PC-9 (cell line): Measurements from ENCODE around the gene ALK. TPM values are rescaled to one million over a fixed set of nuclear protein-coding genes. Genes with fewer than 3 reads are reported as not detected.

Source experiments
- BruUV-seq: library from RNA; stranded (reverse); fragments of 400-500 nt; replicated peaks from 2 replicates; lab custom pipeline; 2021; lab: Mats Ljungman, UMichigan
- CTCF ChIA-PET: fragments of 300-600 bp; sonication (Branson Sonifier 250); formaldehyde crosslinking; loops from one replicate; lab custom pipeline; 2022; ENCODE audit warnings: antibody characterized with exemption; lab: Charles Lee
- POLR2A ChIA-PET: fragments of 300-600 bp; sonication (Branson Sonifier 250); formaldehyde crosslinking; loops from one replicate; lab custom pipeline; 2022; ENCODE audit warnings: antibody characterized with exemption; ENCODE audit not compliant: unreplicated experiment; lab: Charles Lee
- DNase-seq, 2 experiments: peaks; one replicate each; pipeline versions ENCODE4 v3.0.0 to v3.0.0-alpha.2; 2015 to 2022; ENCODE audit warnings: mixed read lengths in 1 of 2
- H2AFZ ChIP-seq: fragments of 200-600 bp; sonication (generic); 2 replicates; pipeline ENCODE4 v1.8.1; 2017; ENCODE audit warnings: antibody characterized with exemption
- H3F3A ChIP-seq: fragments of 200-600 bp; sonication (generic); 2 replicates; pipeline ENCODE4 v1.8.1; 2017; ENCODE audit warnings: antibody characterized with exemption, mild to moderate bottlenecking, low read depth; ENCODE audit not compliant: insufficient read depth
- H3K27ac ChIP-seq: fragments of 200-600 bp; sonication (generic); 2 replicates; pipeline ENCODE4 v1.6.1; 2016; ENCODE audit warnings: mixed run types
- H3K27me3 ChIP-seq: fragments of 200-600 bp; sonication (generic); 2 replicates; pipeline ENCODE4 v1.6.1; 2016; ENCODE audit warnings: low read depth, mixed run types; ENCODE audit not compliant: insufficient read depth
- H3K36me3 ChIP-seq: fragments of 200-600 bp; sonication (generic); 2 replicates; pipeline ENCODE4 v1.6.1; 2016; ENCODE audit warnings: low read depth, mixed run types
- H3K4me1 ChIP-seq: fragments of 200-600 bp; sonication (generic); replicated peaks from 2 replicates; pipeline ENCODE4 v1.6.1; 2016; ENCODE audit warnings: mixed run types; ENCODE audit not compliant: insufficient read depth
- H3K4me2 ChIP-seq: fragments of 200-600 bp; sonication (generic); 2 replicates; pipeline ENCODE4 v1.6.1; 2017; ENCODE audit warnings: mixed run types
- H3K4me3 ChIP-seq: fragments of 200-600 bp; sonication (generic); 2 replicates; pipeline ENCODE4 v1.6.1; 2016; ENCODE audit warnings: mixed run types
- H3K79me2 ChIP-seq: fragments of 200-600 bp; sonication (generic); 2 replicates; pipeline ENCODE4 v1.6.1; 2017; ENCODE audit warnings: low read depth, mixed run types
- H3K9me2 ChIP-seq: fragments of 200-600 bp; sonication (generic); 2 replicates; pipeline ENCODE4 v1.8.1; 2017; ENCODE audit warnings: mild to moderate bottlenecking; ENCODE audit not compliant: insufficient read depth
- H3K9me3 ChIP-seq: fragments of 200-600 bp; sonication (generic); 2 replicates; pipeline ENCODE4 v1.8.1; 2016; ENCODE audit warnings: low read depth; ENCODE audit not compliant: insufficient read depth
- H4K20me1 ChIP-seq: fragments of 200-600 bp; sonication (generic); 2 replicates; pipeline ENCODE4 v1.8.1; 2017; ENCODE audit not compliant: insufficient read depth
- EZH2 ChIP-seq: fragments of 200-600 bp; sonication (generic); IDR thresholded peaks from 2 replicates; pipeline ENCODE4 v1.8.0; 2017; ENCODE audit warnings: antibody characterized with exemption, low read depth
- intact Hi-C: fragments of 100-400 bp; cut with micrococcal nuclease; formaldehyde crosslinking; loops from one replicate; pipeline ENCODE4 v1.10.0; 2022; ENCODE audit not compliant: unreplicated experiment
- total RNA-seq: library from RNA; stranded (reverse); gene quantifications from 2 replicates; pipeline ENCODE4 v1.2.3, GENCODE V29; 2021
- TF ChIP-seq, protein P1 (sequence below): fragments of 200-600 bp; sonication (generic); conservative IDR thresholded peaks from 2 replicates; pipeline ENCODE4 v1.6.1; 2017; ENCODE audit warnings: mixed run types, antibody characterized with exemption, mild to moderate bottlenecking, moderate library complexity

The ALK gene
- total RNA-seq, 1 experiment from 2014 or later: not detected

DNA sequence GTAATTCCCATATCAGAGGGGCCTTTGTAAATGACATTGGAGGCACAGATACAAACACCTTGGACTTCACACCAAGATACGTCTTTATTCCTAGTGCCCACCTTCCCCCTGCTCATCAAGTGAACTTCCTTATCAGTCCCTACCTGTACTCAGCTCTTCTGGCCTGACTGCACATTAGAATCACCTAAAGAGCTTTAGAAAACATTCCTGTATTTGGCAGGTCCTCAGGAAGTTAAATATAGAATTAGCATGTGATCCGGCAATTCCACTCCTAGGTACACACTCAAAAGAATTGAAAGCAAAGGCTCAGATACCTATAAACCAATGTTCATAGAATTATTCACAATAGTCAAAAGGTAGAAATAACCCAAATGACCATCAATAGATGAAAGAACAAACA is 46.6 kb downstream of the ALK start:
- TF ChIP-seq EZH2: no peak
- TF ChIP-seq, protein P1, sequence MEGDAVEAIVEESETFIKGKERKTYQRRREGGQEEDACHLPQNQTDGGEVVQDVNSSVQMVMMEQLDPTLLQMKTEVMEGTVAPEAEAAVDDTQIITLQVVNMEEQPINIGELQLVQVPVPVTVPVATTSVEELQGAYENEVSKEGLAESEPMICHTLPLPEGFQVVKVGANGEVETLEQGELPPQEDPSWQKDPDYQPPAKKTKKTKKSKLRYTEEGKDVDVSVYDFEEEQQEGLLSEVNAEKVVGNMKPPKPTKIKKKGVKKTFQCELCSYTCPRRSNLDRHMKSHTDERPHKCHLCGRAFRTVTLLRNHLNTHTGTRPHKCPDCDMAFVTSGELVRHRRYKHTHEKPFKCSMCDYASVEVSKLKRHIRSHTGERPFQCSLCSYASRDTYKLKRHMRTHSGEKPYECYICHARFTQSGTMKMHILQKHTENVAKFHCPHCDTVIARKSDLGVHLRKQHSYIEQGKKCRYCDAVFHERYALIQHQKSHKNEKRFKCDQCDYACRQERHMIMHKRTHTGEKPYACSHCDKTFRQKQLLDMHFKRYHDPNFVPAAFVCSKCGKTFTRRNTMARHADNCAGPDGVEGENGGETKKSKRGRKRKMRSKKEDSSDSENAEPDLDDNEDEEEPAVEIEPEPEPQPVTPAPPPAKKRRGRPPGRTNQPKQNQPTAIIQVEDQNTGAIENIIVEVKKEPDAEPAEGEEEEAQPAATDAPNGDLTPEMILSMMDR: no peak
- Histone ChIP-seq H3K4me3 (no peak overlapping the region), H3K4me2 (no peak overlapping the region), H3K4me1 (no peaks in the 10 kb centered on the region), H3K36me3 (no peaks in the 10 kb centered on the region), H4K20me1 (no peaks in the 10 kb centered on the region; the same call in 1 of the 2 replicates), H3K27ac (no peak overlapping the region), H3F3A (no peaks in the 10 kb centered on the region), H3K9me3 (peaks cover 4% of the 10 kb centered on the region; the same call in 1 of the 2 replicates), H3K9me2 (no peaks in the 10 kb centered on the region), H3K27me3 (peaks cover 10% of the 10 kb centered on the region; the same call in 1 of the 2 replicates), H3K79me2 (no peaks in the 10 kb centered on the region), H2AFZ (no peak overlapping the region)
- no peak for DNase-seq
- no TSS peak for BruUV-seq
- CTCF ChIA-PET: no interaction called here
- POLR2A ChIA-PET: no interaction called here
- intact Hi-C loops: no loop called here

DNA sequence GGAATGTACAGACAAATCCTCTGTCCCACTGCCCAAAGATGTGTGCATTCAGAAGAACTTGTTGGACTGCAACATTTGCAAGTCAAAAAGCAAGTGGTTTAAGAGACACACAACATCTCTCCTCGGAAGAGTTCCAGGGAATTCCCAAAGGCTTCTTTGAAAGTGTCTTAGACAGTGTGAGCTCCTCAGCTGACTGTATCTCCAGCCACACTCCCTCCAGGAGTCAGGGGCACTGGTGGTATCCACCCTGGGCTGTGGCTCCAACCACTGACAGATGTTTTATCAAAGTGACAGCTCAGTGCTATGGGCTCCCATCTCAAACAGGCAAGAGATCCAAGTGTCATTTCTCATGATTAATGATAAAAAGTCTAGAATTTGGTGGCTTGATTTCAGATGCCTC is 48.5 kb downstream of the ALK start:
- H3K4me3 ChIP-seq: no peak overlapping the region
- no peak overlapping the region for H2AFZ ChIP-seq
- H3K27me3 ChIP-seq: 0 out of 2 replicates have a peak, but pooled peaks cover 9% of the 10 kb centered on the region
- intact Hi-C loops: no loop called here
- BruUV-seq: no TSS peak
- ChIA-PET CTCF (no interaction called here), POLR2A (no interaction called here)
- H4K20me1 ChIP-seq: no peaks in the 10 kb centered on the region; the same call in 1 of the 2 replicates
- no peaks in the 10 kb centered on the region for H3F3A ChIP-seq
- H3K4me2 ChIP-seq: no peak overlapping the region
- no peaks in the 10 kb centered on the region for H3K4me1 ChIP-seq
- no peak for DNase-seq
- H3K79me2 ChIP-seq: no peaks in the 10 kb centered on the region
- H3K27ac ChIP-seq: no peak overlapping the region
- no peaks in the 10 kb centered on the region for H3K9me2 ChIP-seq
- peaks cover 4% of the 10 kb centered on the region; the same call in 1 of the 2 replicates for H3K9me3 ChIP-seq
- no peaks in the 10 kb centered on the region for H3K36me3 ChIP-seq
- TF ChIP-seq EZH2: no peak
- TF ChIP-seq, protein P1: no peak

DNA sequence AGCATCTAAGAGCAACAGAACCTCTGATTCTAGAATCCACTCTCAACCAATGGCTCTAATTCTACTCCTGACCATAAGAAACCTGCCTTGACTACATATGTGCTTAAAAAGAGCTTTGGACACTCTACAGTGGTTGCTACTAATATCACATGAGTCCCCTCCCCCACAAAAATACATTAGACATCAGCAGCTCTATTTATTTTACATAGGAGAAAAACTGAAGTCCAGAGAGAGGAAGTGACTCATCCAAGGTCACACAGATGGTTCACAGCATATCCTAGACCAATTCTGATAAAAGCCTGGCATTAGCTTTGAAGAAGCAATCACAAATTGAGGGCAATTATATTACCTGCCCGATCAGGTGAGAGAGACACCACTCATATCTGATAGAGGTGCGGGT is 49.8 kb downstream of the ALK start:
- POLR2A ChIA-PET: no interaction called here

More for the DNA sequence above, 49.8 kb downstream of the ALK start:
- DNase-seq: no peak
- no peaks in the 10 kb centered on the region for H3K4me1 ChIP-seq
- H3K4me3 ChIP-seq: no peak overlapping the region
- no peaks in the 10 kb centered on the region for H3K9me2 ChIP-seq
- H3K4me2 ChIP-seq: no peak overlapping the region
- H3K36me3 ChIP-seq: no peaks in the 10 kb centered on the region
- no peaks in the 10 kb centered on the region; the same call in 1 of the 2 replicates for H4K20me1 ChIP-seq
- TF ChIP-seq EZH2: no peak
- TF ChIP-seq, protein P1: no peak
- peaks cover 4% of the 10 kb centered on the region; the same call in 1 of the 2 replicates for H3K9me3 ChIP-seq
- H3K27me3 ChIP-seq: 0 out of 2 replicates have a peak, but pooled peaks cover 9% of the 10 kb centered on the region
- no peak overlapping the region for H3K27ac ChIP-seq
- intact Hi-C loops: no loop called here
- CTCF ChIA-PET: no interaction called here
- H2AFZ ChIP-seq: no peak overlapping the region
- H3K79me2 ChIP-seq: no peaks in the 10 kb centered on the region
- no TSS peak for BruUV-seq
- H3F3A ChIP-seq: no peaks in the 10 kb centered on the region
